ENCODE results near the gene PEAK1.

DNA sequence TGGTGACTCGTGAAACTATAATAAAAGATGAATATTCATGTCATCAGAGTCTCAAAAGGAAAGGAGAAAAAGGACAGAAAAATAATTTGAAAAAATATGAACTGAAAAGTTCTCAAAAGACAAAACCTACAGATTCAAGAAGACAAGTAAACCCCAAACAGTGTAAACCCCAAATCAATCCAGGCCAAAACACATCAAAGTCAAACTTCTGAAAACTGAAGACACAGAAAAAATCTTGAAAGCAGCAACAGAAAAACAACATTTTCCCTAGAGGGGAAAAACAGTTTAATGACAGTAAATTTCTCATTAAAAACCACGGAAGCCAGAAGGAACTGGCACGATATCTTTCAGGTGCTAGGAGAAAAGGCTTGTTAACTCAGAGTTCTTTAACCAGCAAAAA lies 143.8 kb downstream of the PEAK1 start:
- TF ChIP-seq, protein P1, sequence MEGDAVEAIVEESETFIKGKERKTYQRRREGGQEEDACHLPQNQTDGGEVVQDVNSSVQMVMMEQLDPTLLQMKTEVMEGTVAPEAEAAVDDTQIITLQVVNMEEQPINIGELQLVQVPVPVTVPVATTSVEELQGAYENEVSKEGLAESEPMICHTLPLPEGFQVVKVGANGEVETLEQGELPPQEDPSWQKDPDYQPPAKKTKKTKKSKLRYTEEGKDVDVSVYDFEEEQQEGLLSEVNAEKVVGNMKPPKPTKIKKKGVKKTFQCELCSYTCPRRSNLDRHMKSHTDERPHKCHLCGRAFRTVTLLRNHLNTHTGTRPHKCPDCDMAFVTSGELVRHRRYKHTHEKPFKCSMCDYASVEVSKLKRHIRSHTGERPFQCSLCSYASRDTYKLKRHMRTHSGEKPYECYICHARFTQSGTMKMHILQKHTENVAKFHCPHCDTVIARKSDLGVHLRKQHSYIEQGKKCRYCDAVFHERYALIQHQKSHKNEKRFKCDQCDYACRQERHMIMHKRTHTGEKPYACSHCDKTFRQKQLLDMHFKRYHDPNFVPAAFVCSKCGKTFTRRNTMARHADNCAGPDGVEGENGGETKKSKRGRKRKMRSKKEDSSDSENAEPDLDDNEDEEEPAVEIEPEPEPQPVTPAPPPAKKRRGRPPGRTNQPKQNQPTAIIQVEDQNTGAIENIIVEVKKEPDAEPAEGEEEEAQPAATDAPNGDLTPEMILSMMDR (conservative IDR thresholded peaks at IDR 0.05; ENCODE audit: low read length): no peak
- TF ChIP-seq EZH2phosphoT487 (IDR thresholded peaks at IDR 0.05; ENCODE audit: borderline replicate concordance, low read depth, low read length): no peak

Data from OCI-LY7 (cell line).